Pulmonary artery endothelial cell (primary cell): Measurements from ENCODE around the gene PLSCR2. TPM values are rescaled to one million over a fixed set of nuclear protein-coding genes. Genes with fewer than 3 reads are reported as not detected.
"Not testable (repeated sequence)": the region's sequence is repeated elsewhere in the genome, so short reads cannot be mapped to it uniquely, and the experiment has no call there.

Source experiments
- DNase-seq: peaks from one replicate; pipeline ENCODE4 v3.0.0-alpha.2; 2011; ENCODE audit warnings: low read depth, low spot score
- total RNA-seq: library from RNA; depleted of rRNA; stranded (reverse); fragments of >200 nt; gene quantifications from 2 replicates; pipeline ENCODE4 v1.2.3, GENCODE V29; 2014

The PLSCR2 gene, protein sequence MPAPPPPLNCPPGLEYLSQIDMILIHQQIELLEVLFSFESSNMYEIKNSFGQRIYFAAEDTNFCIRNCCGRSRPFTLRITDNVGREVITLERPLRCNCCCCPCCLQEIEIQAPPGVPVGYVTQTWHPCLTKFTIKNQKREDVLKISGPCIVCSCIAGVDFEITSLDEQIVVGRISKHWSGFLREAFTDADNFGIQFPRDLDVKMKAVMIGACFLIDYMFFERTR
- total RNA-seq = not detected in 2 replicates

DNA sequence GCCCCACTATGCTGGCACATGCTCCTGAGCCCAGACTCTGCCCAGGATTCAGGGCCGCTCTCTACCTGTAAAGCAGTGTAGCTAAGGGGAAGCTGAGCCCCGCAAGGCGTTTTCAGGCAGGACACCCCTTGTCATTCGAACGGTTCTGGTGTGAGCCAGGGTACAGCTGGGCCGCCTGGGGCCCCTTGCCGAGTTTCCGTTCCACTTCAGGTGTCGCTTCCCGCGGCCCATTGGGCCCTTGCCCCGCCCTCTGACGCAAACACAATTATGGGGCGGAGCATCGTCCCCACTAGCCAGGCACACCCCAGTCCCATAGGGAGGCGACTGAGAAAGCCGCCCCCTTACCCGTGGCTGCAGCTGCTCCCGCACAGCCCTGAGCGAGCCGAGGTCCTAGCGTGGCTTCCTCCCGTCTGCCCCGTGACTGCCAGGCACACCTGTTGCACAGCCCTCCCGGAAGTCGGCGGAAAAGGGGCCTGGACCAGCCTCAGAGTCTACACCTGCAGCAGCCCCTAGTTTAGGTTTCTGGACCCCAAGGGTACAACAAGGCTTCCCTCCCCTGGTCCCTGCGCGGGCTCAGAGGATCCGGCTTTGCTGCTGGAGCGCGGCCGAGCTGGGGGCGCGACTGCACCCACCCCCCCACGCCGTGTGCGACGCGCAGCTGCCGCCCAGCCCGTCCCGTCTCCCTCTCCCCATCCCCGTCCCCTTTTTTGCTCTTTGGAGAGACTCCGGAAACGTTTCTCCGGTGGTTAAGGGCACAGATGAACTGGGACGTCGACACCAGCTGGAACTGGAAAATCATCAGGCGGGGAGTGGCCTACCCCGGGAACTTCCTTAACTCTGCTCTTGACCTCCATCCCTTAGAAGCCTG lies at the start of gene PLSCR2:
PLSCR2 (minus strand) TSS at position 412 of the 868 bp plus-strand sequence. CDS start 9,657 bp downstream, outside the sequence.
- DNase-seq = no peak

DNA sequence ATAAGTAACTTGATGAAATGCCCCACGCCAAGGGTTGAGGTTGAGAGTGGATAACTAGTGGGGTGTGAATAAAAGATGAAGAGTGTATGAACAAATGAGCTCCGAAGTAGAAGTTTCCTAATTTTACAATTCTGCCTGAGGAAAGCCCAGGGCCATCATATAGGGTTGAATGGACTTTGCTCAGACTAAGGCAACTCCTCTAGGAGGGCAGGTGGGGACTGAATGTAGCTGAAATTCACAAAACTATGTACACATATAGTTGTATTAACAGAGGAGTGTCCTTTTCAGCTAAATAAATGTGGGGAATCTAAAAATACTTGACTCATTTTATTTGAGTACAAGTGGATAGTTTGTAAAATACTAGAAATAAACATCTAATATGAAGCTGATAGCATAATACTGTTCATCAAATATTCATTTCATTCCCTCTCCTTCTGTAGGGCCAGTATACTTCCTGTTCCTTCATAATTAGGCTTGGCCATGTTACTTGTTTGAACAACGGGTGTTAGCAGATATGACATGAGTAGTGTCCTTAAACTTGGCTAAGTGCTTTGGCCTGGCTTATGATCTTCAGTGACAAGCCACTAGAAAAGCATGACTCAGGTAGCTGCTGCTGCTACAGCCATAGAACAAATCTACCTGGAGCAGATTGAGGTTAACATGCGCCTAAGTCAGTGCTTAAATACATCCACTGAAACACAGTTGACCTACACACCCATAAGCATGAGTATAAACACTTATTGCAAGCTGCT lies 48.5 kb upstream of the PLSCR2 start:
- DNase-seq = no peak

DNA sequence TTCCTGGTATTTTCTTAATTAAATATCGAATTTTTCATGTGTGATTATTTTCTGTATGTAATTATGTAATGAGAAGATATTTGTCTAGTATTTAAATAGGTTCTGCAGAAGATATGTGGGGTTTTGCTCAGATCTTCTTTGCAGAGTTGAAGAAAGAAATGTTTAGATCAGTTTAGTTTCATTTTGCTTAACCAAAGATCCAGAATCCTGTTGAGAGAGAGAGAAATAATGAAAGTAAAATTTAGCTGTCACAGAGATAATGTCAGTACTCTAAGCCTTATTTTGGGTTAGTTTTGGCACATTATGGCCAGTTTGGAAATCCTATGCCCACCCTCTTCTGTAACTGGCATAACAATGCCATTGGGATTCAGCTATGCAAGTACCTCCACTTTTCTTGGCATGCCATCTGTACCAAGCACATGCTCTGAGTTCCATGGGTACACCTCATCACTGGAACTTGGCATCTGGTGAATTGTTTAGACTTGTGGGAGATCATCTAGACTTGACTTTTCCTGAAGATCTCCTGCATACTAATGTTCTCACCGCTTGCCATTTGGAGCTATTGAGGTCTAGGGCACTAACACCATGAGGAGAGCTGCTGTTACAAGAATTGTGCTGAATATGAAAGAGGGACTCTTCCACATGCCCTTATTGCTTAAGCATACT lies 44.2 kb upstream of the PLSCR2 start:
- DNase-seq = no peak

DNA sequence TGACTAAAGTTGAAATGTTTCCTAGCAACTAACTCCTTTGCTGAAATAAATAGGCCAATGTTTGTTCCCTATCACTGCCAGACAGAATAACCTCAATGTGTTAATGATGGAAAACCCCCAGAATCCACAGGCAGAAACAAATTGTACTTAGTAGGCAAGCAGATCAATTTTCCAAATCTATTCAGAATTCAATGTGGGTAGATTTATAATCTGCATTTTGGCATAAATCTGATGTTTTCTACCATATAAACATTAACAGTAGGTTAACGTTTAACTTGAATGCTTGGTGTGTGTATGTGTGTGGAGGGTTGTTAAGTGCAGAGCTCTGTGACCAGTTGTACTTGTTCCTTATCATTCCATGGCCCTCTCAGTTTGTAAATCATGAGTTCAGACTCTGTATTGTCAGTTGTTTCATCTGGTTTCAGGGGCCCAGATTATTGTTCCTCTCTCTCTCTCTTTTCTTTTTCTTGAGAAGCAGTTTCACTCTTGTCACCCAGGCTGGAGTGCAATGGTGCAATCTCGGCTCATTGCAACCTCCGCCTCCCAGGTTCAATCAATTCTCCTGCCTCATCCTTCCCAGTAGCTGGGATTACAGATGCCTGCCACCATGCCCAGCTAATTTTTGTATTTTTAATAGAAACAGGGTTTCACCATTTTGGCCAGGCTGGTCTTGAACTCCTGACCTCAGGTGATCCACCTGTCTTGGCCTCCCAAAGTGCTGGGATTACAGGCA lies 42.2 kb upstream of the PLSCR2 start:
- no peak for DNase-seq

DNA sequence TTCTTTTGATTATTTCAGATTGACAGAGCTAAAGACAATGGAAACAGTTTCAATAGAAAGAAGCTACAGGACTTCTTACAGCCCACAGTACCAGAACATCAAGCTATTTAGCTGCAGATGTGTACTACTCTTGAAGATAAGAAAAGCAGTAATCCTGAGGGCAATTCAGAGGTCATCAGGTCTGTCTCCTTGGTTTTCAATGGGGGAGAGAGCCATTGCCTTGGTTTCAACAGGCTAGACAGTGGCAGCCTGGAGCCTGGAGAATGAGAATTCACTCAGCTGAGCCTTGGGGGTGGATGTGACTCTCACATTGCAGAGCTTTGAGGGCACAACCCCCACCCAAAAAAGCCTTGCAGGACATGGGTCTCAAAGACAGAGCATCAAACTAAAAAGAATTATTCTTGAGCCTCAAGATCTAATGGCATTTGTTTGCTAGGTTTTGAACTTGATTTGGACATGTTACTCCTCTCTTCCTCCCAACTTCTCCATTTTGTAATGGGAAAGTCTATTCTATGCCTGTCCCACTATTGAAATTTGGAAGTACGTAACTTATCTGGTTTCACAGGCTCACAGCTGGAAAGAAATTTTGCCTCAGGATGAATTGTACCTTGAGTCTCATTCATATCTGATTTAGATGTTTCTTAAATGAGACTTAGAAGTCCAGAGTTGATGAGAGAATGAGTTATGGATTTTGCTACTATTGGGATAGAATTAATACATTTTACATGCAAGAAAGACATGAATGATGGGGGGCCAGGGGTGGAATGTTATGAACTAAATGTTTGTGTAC lies 38.2 kb upstream of the PLSCR2 start:
- DNase-seq = no peak

DNA sequence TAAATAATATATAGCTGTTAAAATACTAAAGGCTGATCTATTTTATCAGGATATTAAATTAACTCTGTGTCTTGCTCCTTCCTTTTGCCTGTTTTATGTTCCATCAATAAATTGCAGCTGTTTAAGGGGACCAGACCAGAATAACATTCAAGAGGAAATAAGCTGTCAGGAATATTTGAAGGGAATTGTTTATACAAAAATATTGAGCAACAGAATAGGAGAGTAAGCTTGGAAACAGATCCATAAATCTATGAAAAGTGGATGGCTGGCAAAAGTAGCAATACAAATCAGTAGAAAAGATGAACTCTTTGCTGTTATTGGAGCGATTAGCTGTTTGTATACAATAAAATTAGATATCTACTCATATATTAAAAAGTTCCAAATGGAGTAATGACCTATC lies 36.2 kb upstream of the PLSCR2 start:
- no peak for DNase-seq

DNA sequence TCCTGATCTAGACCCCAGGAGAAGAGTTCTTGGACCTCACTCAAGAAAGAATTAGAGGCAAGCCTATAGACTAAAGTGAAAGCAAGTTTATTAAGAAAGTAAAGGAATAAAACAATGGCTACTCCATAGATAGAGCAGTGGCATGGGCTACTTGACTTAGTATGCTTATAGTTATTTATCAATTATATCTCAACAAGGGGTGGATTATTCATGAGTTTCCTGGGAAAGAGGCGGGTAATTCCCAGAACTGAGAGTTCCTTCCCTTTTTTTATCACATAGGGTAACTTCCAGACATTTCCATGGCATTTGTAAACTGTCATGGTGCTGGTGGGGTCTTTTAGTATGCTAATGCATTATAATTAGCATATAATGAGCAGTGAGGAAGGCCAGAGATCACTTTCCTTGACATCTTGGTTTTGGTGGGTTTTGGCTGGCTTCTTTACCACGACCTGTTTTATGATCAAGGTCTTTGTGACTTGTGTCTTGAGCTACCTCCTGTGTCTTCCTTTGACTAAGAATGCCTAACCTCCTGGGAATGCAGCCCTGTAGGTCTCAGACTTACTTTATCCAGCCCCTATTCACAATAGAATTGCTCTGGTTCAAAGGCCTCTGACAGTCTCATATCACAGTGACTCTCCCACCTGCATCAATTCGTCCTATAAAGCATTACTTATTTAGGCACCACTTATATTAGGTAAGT lies 35.3 kb upstream of the PLSCR2 start:
- DNase-seq = no peak

DNA sequence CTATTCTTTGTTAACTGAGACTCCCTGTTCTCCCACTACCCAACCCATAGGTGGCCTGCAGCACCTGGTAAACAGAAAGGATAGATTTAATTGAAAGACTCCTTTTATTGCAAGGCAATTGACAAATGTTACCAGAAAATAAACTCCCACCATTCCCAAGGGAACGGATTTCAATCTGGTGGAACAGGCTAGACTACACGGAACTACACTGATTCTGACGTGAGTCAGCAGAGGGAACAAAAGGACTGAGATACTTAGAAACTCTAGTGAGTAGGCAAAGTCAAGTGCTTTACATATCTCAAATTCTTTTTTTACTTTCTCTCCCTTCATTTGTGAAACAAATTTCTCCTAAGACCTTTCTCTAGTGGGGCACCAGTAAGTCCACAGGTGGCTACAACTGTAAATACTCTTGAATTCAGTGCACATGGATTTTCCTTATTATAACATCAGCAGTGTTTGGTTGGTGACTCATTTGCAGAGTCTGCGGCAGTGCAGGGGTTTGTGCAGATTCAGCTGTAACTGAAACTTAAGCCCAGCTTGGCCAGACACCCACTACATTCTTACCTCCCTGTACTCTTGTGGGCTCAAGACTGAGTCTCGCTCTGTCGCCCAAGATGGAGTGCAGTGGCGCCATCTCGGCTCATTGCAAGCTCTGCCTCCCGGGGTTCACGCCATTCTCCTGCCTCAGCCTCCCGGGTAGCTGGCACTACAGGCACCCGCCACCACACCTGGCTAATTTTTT lies 34.3 kb upstream of the PLSCR2 start:
- DNase-seq = no peak

DNA sequence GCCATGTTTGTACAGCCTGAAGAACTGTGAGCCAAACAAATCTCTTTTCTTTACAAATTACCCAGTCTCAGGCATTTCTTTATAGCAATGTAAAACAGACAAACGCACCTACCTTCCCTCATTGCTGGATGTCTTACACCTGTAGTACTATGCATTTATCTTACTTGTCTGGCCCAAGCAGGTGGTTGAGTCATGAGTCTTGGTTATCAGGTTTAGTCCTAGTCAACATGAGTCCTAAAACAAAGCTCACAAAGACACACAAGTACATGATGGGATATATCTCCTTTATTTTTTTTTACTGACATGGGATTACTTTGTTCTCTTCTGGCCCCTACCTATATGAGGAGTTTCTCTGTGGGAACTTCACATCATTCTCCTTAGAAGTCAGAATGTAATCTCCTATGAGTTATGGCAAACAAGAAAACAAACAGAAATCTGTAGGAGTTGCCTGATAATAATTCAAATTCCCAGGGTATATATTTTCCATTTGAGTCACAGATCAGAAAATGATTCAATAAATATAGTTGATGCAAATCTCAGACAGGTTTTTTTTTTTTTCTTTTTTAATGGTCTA lies 33.6 kb upstream of the PLSCR2 start:
- no peak for DNase-seq

DNA sequence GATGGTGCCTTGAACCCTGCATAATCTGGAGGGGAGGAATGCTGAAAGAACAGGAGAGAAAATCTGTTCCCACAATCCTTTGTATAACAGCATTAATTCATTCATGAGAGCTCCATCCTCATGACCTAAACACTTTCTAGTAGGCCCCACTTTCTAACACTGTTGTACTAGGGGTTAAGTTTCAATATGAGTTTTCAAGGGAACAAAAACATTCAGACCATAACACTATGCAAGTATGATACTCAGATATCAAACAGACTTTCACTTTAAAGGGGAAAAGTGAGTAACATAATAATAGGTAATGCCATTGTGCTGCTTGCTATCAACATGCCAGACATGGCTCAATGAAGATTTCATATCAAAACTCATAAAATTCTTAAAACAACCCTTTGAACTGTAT lies 32.4 kb upstream of the PLSCR2 start:
- DNase-seq = no peak

DNA sequence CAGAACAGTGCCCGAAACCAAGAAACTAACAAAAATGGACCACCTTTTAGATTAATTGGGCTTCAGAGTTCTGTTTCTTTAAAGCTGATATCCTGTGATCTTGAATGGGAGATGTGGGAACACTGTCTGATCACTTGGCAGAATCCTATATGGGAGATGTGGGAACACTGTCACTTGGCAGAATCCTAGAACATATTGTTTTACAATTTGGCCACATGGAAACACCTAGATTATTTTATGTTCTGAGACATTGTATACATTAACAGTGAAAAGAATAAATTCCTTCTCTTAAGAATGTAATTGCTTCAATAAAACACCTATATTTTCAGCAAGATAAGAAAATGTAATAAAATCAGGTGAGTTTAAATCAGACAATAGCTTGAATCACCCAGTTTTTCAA lies 30.3 kb upstream of the PLSCR2 start:
- DNase-seq = no peak

DNA sequence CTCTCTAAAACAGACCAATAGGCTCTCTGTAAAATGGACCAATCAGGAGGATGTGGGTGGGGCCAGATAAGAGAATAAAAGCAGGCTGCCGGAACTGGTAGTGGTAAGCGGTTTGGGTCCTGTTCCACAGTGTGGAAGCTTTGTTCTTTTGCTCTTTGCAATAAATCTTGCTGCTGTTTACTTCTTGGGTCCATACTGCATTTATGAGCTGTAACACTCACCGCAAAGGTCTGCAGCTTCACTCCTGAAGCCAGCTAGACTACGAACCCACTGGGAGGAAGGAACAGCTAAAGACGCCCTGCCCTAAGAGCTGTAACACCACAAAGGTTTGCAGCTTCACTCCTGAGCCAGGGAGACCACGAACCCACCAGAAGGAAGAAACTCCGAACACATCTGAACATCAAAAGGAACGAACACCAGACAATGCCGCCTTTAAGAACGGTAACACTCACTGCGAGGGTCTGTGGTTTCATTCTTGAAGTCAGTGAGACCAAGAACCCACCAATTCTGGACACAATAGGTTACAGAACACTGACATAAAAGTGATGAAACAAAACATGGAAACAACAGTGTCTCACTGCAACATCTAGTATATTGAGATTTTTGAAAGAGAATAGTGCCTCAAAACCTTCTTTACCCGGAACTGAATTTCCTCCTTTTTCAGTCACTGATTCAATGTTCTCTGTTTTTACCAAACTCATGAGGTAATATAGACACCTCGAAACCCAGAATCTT lies 28.8 kb upstream of the PLSCR2 start:
- DNase-seq = no peak

DNA sequence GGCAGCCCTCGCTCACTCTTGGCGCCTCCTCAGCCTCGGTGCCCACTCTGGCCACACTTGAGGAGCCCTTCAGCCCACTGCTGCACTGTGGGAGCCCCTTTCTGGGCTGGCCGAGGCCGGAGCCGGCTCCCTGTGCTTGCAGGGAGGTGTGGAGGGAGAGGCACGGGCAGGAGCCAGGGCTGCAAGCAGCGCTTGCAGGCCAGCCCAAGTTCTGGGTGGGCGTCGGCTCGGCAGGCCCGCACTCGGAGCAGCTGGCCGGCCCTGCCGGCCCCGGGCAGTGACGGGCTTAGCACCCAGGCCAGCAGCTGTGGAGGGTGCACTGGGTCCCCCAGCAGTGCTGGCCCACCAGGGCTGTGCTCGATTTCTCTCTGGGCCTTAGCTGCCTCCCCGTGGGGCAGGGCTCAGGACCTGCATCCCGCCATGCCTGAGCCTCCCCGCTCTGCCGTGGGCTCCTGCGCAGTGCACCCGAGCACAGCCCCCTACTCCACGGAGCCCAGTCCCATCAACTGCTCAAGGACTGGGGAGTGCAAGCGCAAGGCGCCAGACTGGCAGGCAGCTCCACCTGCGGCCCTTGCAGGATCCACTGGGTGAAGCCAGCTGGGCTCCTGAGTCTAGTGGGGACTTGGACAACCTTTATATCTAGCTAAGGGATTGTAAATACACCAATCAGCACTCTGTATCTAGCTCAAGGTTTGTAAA lies 27.9 kb upstream of the PLSCR2 start:
- not testable (repeated sequence) for DNase-seq

DNA sequence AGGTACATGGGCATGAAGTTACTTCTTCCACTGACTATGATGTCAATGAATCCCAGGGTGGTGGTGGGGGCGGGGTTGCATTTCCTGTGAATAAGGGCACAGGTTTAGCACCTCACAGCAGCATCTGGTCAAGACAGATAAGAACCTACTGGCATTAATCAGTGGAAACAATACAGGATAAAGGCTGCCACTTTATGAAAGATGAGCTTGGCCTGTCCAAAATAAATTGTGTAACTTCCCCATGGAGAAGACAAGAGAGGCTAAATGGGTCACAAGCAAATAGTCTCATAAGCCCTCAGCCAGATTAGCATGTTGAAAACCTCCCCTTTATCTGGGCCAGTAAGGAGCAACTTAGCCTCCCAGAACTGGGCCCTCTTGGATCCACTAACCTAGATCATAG lies 27.4 kb upstream of the PLSCR2 start:
- DNase-seq = no peak

DNA sequence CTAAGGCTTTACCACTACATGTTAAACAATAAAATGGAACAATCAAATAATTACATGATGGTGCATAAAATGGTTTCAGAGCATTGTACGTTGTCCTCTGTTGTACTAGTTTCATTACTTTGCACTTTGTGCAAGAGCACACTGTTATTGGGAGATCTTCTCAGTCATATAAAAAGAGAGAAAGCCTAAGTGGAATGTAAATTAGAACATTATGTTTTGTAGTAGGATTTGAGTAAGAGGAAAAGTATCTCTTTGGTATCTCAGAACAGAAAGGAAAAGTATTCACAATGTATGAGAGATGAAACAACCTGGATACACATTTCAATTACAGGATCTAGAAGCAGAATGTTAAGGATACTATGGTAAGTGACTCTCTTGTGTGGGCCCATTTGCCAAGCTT lies 26.9 kb upstream of the PLSCR2 start:
- no peak for DNase-seq

DNA sequence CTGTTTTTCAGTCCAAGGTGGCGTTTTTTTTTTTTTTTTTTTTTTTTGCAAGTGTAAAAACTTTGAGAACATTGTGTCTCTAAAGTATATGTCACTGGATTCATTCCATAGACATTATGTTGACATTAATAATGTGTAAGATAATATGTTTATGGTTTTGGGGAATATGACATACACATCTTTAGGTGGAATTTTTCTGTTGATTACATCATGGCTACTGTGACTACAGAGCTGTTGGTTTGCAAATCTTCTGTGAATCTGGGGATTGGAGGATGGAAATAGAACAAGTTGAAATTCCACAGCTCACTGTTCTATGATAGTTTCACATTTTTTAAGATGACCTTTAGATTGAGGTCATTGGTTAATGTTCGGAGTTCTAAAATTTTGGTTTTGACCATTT lies 24.4 kb upstream of the PLSCR2 start:
- no peak for DNase-seq

DNA sequence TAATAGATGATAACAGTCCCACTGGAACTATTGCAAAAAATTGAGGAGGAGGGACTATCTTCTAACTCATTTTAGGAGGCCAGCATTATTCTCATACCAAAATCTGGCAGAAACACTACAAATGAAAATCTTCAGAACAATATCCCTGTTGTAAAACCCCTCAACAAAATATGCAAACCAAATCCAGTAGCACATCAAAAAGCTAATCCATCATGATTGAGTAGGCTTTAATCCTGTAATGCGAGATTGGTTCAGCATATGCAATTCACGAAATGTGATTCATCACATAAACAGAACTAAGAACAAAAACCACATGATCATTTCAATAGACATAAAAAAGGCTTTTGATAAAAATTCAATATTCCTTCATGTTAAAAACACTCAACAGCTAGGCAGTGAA lies 23.9 kb upstream of the PLSCR2 start:
- no peak for DNase-seq
